SH-SY5Y (cell line): ENCODE data around the gene MAP3K20.

ENCODE experiments used
- GATA2 ChIP-seq: IDR thresholded peaks from 2 replicates; pipeline ENCODE4 v1.6.1; 2011; ENCODE audit warnings: mild to moderate bottlenecking, low read depth, low read length
- GATA3 ChIP-seq: IDR thresholded peaks from 2 replicates; pipeline ENCODE4 v1.6.1; 2011; ENCODE audit warnings: low read depth, mild to moderate bottlenecking, low read length, moderate library complexity

DNA sequence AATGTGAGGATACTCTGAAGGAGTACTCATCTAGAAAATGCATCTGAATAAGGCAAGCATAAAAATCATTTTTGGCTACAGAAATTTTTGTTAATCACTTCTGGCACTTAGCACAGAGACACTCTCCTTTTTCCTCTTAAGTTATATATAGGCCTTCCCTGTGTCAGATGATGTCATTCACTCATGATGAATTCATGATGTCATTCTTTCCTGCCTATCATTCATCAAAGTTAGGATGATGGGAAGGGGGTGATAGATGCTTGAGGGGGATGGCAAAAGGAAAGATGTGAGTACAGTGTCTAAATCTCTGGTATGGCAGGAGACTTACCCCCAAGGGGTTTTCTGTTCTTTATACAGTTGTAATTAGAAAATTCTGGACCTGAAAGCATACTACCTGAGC lies 42.0 kb downstream of the MAP3K20 start:
- TF ChIP-seq GATA2 (no peak), GATA3 (no peak)
